ENCODE results near the gene CHST1. TPM values are rescaled to one million over a fixed set of nuclear protein-coding genes. Genes with fewer than 3 reads are reported as not detected.

CHST1 gene
- total RNA-seq, 2 experiments from 2014 or later, result not detected

GRCh38 chr11:45655012-45655283, 10.5 kb downstream of the CHST1 start:
- H3K4me1 Mint-ChIP-seq (ENCODE audit: low read depth), result peaks cover 3% of the 10 kb centered on the region
- no peak for DNase-seq
- peaks cover 12% of the 10 kb centered on the region for H3K27me3 Mint-ChIP-seq (ENCODE audit: low read depth)
- CTCF ChIA-PET, result interaction anchor here (0.6 to 5.3 kb wide), 26 partner anchors 8 to 315 kb away, joined by 3 to 50 read pairs (median 4); no protein-coding TSS in a partner anchor
- no peak overlapping the region for H3K27ac Mint-ChIP-seq
- no peaks in the 10 kb centered on the region for H3K36me3 Mint-ChIP-seq (ENCODE audit: low read depth)
- intact Hi-C loops (cut with micrococcal nuclease), result loop anchor here (1.0 to 2.0 kb wide), 4 partner anchors 116 to 315 kb away; no protein-coding TSS in a partner anchor
- no peak overlapping the region for H3K4me3 Mint-ChIP-seq
- H3K9me3 Mint-ChIP-seq, result no peaks in the 10 kb centered on the region

- Mint-ChIP-seq H3K4me1 (ENCODE audit: low read depth) (peaks cover 3% of the 10 kb centered on the region), H3K9me3 (no peaks in the 10 kb centered on the region), H3K4me3 (no peak overlapping the region), H3K36me3 (ENCODE audit: low read depth) (no peaks in the 10 kb centered on the region), H3K27me3 (ENCODE audit: low read depth) (peaks cover 12% of the 10 kb centered on the region), H3K27ac (no peak overlapping the region)
- CTCF ChIA-PET, result interaction anchor here (0.6 to 5.3 kb wide), 27 partner anchors 8 to 365 kb away, joined by 3 to 50 read pairs (median 4); no protein-coding TSS in a partner anchor
- intact Hi-C loops (cut with micrococcal nuclease), result loop anchor here (1.0 to 2.0 kb wide), 4 partner anchors 116 to 314 kb away; no protein-coding TSS in a partner anchor
- DNase-seq, result no peak
Observed at GRCh38 chr11:45654231-45655011, 11.0 kb downstream of the CHST1 start.

GRCh38 chr11:45653277-45653676, 12.1 kb downstream of the CHST1 start:
- Mint-ChIP-seq H3K27ac (no peak overlapping the region), H3K4me3 (no peak overlapping the region), H3K27me3 (ENCODE audit: low read depth) (peaks cover 15% of the 10 kb centered on the region), H3K4me1 (ENCODE audit: low read depth) (peaks cover 3% of the 10 kb centered on the region), H3K9me3 (no peaks in the 10 kb centered on the region), H3K36me3 (ENCODE audit: low read depth) (no peaks in the 10 kb centered on the region)
- CTCF ChIA-PET, result interaction anchor here (4.1 to 5.3 kb wide), 2 partner anchors 118 to 282 kb away, joined by 42 to 50 read pairs; no protein-coding TSS in a partner anchor
- DNase-seq, result no peak
- intact Hi-C loops (cut with micrococcal nuclease), result no loop called here

DNA sequence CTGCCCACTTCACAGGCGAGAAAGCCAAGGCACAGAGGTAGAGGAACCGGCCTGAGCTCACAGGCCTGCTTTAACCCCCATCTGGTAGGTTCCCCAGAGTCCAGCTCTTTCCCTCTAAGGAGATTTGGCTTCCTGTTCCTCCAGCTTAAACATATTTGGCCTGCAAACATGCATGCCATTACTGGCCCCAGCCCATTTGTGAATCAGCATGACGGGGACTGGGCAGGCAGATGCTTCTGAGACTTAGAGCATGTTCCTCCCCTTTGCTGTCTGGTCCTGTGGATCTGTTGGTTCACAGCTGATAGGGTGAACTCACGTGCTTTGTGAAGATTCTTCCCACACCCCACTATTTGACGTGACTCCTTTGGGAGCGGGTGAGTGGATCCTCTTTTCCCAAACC, 12.6 kb downstream of the CHST1 start:
- CTCF ChIA-PET, result interaction anchor here (0.8 kb wide), 1 partner anchor 282 kb away, joined by 6 read pairs; no protein-coding TSS in a partner anchor
- H3K9me3 Mint-ChIP-seq, result no peaks in the 10 kb centered on the region
- intact Hi-C loops (cut with micrococcal nuclease), result no loop called here
- no peak overlapping the region for H3K27ac Mint-ChIP-seq
- DNase-seq, result no peak
- no peak overlapping the region for H3K4me3 Mint-ChIP-seq
- no peaks in the 10 kb centered on the region for H3K36me3 Mint-ChIP-seq (ENCODE audit: low read depth)
- H3K27me3 Mint-ChIP-seq (ENCODE audit: low read depth), result peaks cover 15% of the 10 kb centered on the region
- H3K4me1 Mint-ChIP-seq (ENCODE audit: low read depth), result peaks cover 3% of the 10 kb centered on the region

GRCh38 chr11:45651841-45652749, 13.3 kb downstream of the CHST1 start:
- H3K4me3 Mint-ChIP-seq, result no peak overlapping the region
- DNase-seq, result no peak
- H3K27ac Mint-ChIP-seq, result no peak overlapping the region
- no peaks in the 10 kb centered on the region for H3K36me3 Mint-ChIP-seq (ENCODE audit: low read depth)
- H3K9me3 Mint-ChIP-seq, result no peaks in the 10 kb centered on the region
- intact Hi-C loops (cut with micrococcal nuclease), result no loop called here
- peaks cover 3% of the 10 kb centered on the region for H3K4me1 Mint-ChIP-seq (ENCODE audit: low read depth)
- CTCF ChIA-PET, result interaction anchor here (0.8 kb wide), 1 partner anchor 281 kb away, joined by 6 read pairs; no protein-coding TSS in a partner anchor
- H3K27me3 Mint-ChIP-seq (ENCODE audit: low read depth), result peaks cover 15% of the 10 kb centered on the region

DNA sequence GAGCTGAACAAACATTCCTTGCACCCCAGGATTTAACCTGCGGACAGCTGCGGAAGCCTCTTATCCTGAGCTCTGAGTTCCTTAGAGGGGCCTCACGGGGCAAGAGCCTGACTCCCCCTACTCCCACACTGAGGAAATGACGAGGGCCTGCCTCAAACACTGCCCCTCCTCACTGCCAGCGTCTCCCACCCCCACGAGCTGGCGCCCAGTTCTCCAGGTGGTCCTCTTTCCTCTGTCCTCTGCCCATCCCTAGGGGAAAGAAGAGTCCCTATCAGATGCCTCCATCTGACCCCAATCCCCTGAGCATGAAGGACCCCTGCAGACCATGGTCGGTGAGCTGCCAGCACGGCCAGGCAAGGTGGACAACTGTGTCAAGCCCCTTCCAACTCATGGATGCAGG, 14.3 kb downstream of the CHST1 start:
- H3K27me3 Mint-ChIP-seq (ENCODE audit: low read depth), result peaks cover 14% of the 10 kb centered on the region
- CTCF ChIA-PET, result interaction anchor here (1.4 kb wide), 1 partner anchor 120 kb away, joined by 3 read pairs; no protein-coding TSS in a partner anchor
- peaks cover 3% of the 10 kb centered on the region for H3K4me1 Mint-ChIP-seq (ENCODE audit: low read depth)
- H3K36me3 Mint-ChIP-seq (ENCODE audit: low read depth), result no peaks in the 10 kb centered on the region
- no peak overlapping the region for H3K4me3 Mint-ChIP-seq
- H3K27ac Mint-ChIP-seq, result no peak overlapping the region
- no peak for DNase-seq
- intact Hi-C loops (cut with micrococcal nuclease), result no loop called here
- H3K9me3 Mint-ChIP-seq, result no peaks in the 10 kb centered on the region

DNA sequence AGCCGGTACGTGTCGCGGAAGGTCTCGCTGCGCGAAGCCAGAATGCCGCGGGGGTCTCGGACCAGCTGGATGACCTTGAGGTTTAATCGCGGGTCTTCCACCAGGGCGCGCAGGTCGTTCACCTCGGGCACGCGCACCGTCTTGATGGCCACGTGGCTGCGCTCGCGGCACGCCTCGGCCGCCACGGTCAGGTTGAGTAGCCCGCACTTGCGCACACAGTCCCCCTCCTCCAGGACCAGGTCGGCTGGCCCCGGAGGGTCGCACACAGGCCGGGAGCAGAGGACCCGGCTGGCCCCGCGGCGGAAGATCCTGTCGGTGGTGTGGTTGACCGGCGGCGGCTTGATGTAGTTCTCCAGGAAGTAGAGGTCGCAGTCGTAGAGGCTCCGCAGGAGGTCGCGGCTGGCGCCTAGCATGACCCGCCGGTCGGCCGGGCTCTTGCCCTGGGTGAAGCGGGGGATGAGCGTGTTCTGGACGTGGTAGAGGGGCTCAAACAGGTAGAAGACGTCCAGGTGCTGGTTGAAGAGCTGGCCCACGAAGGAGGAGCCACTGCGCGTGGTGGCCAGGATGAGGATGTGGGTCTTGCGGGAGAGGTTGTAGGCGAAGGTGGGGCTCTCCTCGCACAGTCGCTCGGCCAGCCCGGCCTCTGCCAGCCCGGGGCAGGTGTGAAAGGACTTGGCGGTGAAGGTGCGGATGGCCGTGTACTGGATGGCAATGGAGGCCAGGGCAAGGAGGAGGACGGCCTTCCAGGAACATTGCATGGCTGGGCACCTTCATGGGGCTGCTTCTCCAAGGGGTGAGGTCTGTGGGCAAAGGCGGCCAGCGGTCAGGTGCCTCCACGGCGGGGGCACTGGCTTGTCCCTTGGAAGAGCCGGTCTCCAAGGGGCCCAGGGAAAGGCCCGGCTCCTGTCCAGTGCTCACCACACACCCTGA, 15.0 kb downstream of the CHST1 start:
- Mint-ChIP-seq H3K27ac (no peak overlapping the region), H3K9me3 (no peaks in the 10 kb centered on the region), H3K27me3 (ENCODE audit: low read depth) (peaks cover 12% of the 10 kb centered on the region), H3K36me3 (ENCODE audit: low read depth) (no peaks in the 10 kb centered on the region), H3K4me3 (no peak overlapping the region), H3K4me1 (ENCODE audit: low read depth) (peaks cover 3% of the 10 kb centered on the region)
- intact Hi-C loops (cut with micrococcal nuclease), result no loop called here
- no peak for DNase-seq
- CTCF ChIA-PET, result interaction anchor here (0.6 to 1.4 kb wide), 2 partner anchors 121 to 594 kb away, joined by 3 to 4 read pairs; no protein-coding TSS in a partner anchor

GRCh38 chr11:45649544-45650165, 15.8 kb downstream of the CHST1 start:
- Mint-ChIP-seq H3K9me3 (no peaks in the 10 kb centered on the region), H3K4me3 (no peak overlapping the region), H3K27me3 (ENCODE audit: low read depth) (peaks cover 12% of the 10 kb centered on the region), H3K4me1 (ENCODE audit: low read depth) (no peaks in the 10 kb centered on the region), H3K27ac (no peak overlapping the region), H3K36me3 (ENCODE audit: low read depth) (no peaks in the 10 kb centered on the region)
- intact Hi-C loops (cut with micrococcal nuclease), result no loop called here
- no peak for DNase-seq
- CTCF ChIA-PET, result interaction anchor here (0.6 kb wide), 1 partner anchor 595 kb away, joined by 4 read pairs; no protein-coding TSS in a partner anchor

DNA sequence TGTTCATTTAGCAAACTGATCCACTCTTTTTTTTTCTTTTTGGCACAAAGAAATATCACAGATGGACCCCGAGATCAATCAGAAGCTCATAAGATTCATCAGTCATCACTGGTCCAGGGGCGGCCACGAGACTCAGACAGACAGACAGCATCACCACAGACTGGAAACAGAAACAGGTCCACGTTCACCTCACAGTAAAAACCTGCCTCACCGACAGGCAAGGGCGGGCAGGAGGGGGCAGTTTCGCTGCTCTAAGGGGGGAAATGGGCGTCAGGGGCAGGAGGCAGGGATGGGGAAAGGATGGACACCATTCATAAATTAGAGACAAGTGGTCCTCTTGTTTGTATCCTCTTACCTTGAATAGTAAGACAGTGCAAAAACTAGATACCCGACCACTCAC, 16.5 kb downstream of the CHST1 start:
- Mint-ChIP-seq H3K9me3 (no peaks in the 10 kb centered on the region), H3K27ac (no peak overlapping the region), H3K4me3 (no peak overlapping the region), H3K27me3 (ENCODE audit: low read depth) (peaks cover 12% of the 10 kb centered on the region), H3K4me1 (ENCODE audit: low read depth) (no peaks in the 10 kb centered on the region), H3K36me3 (ENCODE audit: low read depth) (no peaks in the 10 kb centered on the region)
- intact Hi-C loops (cut with micrococcal nuclease), result no loop called here
- CTCF ChIA-PET, result interaction anchor here (2.1 kb wide), 1 partner anchor 278 kb away, joined by 5 read pairs; no protein-coding TSS in a partner anchor
- DNase-seq, result no peak

DNA sequence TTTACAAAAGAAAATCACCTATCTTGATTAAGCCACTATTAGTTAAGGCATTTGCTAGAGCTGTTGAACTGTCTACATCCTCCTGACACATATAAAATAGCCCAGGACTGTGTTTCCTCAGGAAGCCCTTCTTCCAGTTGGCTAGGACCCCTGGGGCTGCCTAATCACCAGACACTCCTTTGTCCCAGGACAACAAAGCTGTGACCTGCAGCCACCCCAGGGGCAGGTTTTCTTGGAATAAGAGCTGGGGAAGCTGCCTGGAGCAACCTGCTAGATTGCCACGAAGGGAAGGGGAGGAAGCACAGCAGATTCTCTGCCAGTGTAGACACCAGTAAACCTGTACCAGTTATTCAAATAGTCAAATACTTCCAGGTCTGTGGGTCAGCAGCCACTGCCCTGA, 17.6 kb downstream of the CHST1 start:
- CTCF ChIA-PET, result interaction anchor here (2.1 to 2.2 kb wide), 2 partner anchors 8 to 277 kb away, joined by 5 to 11 read pairs; no protein-coding TSS in a partner anchor
- Mint-ChIP-seq H3K27ac (no peak overlapping the region), H3K36me3 (ENCODE audit: low read depth) (no peaks in the 10 kb centered on the region), H3K4me1 (ENCODE audit: low read depth) (no peaks in the 10 kb centered on the region), H3K9me3 (no peaks in the 10 kb centered on the region), H3K27me3 (ENCODE audit: low read depth) (peaks cover 17% of the 10 kb centered on the region), H3K4me3 (no peak overlapping the region)
- intact Hi-C loops (cut with micrococcal nuclease), result no loop called here
- no peak for DNase-seq

DNA sequence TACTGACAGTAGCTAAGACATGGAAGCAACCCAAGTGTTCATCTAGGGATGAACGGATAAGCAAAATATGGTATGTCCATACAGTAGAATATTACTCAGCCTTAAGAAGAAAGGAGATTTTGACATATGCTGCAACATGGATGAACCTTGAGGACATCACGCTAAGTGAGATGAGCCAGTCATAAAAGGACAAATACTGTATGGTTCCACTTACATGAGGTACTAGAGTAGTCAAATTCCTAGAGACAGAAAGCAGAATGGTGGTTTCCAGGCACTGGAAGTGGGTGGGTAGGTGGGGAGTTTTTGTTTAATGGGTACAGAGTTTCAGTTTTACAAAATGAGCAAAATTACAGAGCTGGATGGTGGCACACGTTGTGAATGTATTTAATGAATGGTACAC, 18.1 kb downstream of the CHST1 start:
- Mint-ChIP-seq H3K27ac (no peak overlapping the region), H3K4me3 (no peak overlapping the region), H3K27me3 (ENCODE audit: low read depth) (peaks cover 21% of the 10 kb centered on the region), H3K4me1 (ENCODE audit: low read depth) (no peaks in the 10 kb centered on the region), H3K36me3 (ENCODE audit: low read depth) (no peaks in the 10 kb centered on the region), H3K9me3 (no peaks in the 10 kb centered on the region)
- CTCF ChIA-PET, result interaction anchor here (2.1 to 2.2 kb wide), 2 partner anchors 8 to 276 kb away, joined by 5 to 11 read pairs; no protein-coding TSS in a partner anchor
- intact Hi-C loops (cut with micrococcal nuclease), result no loop called here
- no peak for DNase-seq

Data from activated naive CD4-positive, alpha-beta T cell treated with anti-CD3 and anti-CD28 coated beads for 36 hours (primary cell).